Smooth muscle cell (in vitro differentiated cells): ENCODE results near the gene EML4. TPM values are rescaled to one million over a fixed set of nuclear protein-coding genes. Genes with fewer than 3 reads are reported as not detected.
"Not testable (repeated sequence)": the region's sequence is repeated elsewhere in the genome, so short reads cannot be mapped to it uniquely, and the experiment has no call there.

Experiments
- DNase-seq: peaks from one replicate; lab custom pipeline; 2025; ENCODE audit not compliant: unreplicated experiment; lab: John Stamatoyannopoulos, UW
- H2AFZ ChIP-seq: fragments of 200-600 bp; sonication (generic); 2 replicates; pipeline ENCODE4 v1.6.0; 2016; ENCODE audit warnings: antibody characterized with exemption, low read depth, mild to moderate bottlenecking
- H3F3A ChIP-seq: fragments of 200-600 bp; sonication (generic); 2 replicates; pipeline ENCODE4 v1.6.0; 2017; ENCODE audit warnings: antibody characterized with exemption, low read depth
- H3K27ac ChIP-seq: fragments of 200-600 bp; sonication (generic); 2 replicates; pipeline ENCODE4 v1.5.1; 2016; ENCODE audit warnings: low read depth, mild to moderate bottlenecking
- H3K27me3 ChIP-seq: fragments of 200-600 bp; sonication (generic); 2 replicates; pipeline ENCODE4 v1.6.1; 2016; ENCODE audit warnings: low read depth, mild to moderate bottlenecking
- H3K36me3 ChIP-seq: fragments of 200-600 bp; sonication (generic); 2 replicates; pipeline ENCODE4 v1.5.1; 2016; ENCODE audit warnings: low read depth
- H3K4me1 ChIP-seq: fragments of 200-600 bp; sonication (generic); 2 replicates; pipeline ENCODE4 v1.5.1; 2016; ENCODE audit warnings: low read depth
- H3K4me2 ChIP-seq: fragments of 200-600 bp; sonication (generic); 2 replicates; pipeline ENCODE4 v1.6.0; 2016; ENCODE audit warnings: mild to moderate bottlenecking
- H3K4me3 ChIP-seq: fragments of 200-600 bp; sonication (generic); 2 replicates; pipeline ENCODE4 v1.5.1; 2016; ENCODE audit warnings: mild to moderate bottlenecking
- H3K79me2 ChIP-seq: fragments of 200-600 bp; sonication (generic); 2 replicates; pipeline ENCODE4 v1.6.0; 2016; ENCODE audit warnings: low read depth, mild to moderate bottlenecking
- H3K9ac ChIP-seq: fragments of 200-600 bp; sonication (generic); 2 replicates; pipeline ENCODE4 v1.6.0; 2016; ENCODE audit warnings: low read depth
- H3K9me3 ChIP-seq: fragments of 200-600 bp; sonication (generic); replicated peaks from 2 replicates; pipeline ENCODE4 v1.5.1; 2016; ENCODE audit warnings: low read depth
- H4K20me1 ChIP-seq: fragments of 200-600 bp; sonication (generic); 2 replicates; pipeline ENCODE4 v1.6.0; 2016; ENCODE audit warnings: low read depth
- WGBS: methylation state at CpG from one replicate; pipeline ENCODE4 v1.1.7; 2016; ENCODE audit warnings: low lambda C conversion rate; 5-methylcytosine and 5-hydroxymethylcytosine counted together
- polyA plus RNA-seq: library from polyadenylated mRNA; unstranded; fragments of >200 nt; fragmentation: Nextera tagmentation; extraction: Ambion mirVana; gene quantifications from 2 replicates; pipeline ENCODE4 v1.2.1, GENCODE V29; 2016
- total RNA-seq: library from RNA; depleted of rRNA; stranded (reverse); fragments of >200 nt; gene quantifications from 2 replicates; pipeline ENCODE4 v1.2.3, GENCODE V29; 2014
- TF ChIP-seq, protein P1 (sequence below): fragments of 200-600 bp; sonication (generic); IDR thresholded peaks from 2 replicates; pipeline ENCODE4 v1.5.1; 2017; ENCODE audit warnings: borderline replicate concordance, mild to moderate bottlenecking, antibody characterized with exemption; ENCODE audit not compliant: insufficient read depth, poor library complexity, severe bottlenecking

EML4 gene
- total and polyA plus RNA-seq, 2 experiments from 2014 or later, result 33.6 to 46.2 TPM

DNA sequence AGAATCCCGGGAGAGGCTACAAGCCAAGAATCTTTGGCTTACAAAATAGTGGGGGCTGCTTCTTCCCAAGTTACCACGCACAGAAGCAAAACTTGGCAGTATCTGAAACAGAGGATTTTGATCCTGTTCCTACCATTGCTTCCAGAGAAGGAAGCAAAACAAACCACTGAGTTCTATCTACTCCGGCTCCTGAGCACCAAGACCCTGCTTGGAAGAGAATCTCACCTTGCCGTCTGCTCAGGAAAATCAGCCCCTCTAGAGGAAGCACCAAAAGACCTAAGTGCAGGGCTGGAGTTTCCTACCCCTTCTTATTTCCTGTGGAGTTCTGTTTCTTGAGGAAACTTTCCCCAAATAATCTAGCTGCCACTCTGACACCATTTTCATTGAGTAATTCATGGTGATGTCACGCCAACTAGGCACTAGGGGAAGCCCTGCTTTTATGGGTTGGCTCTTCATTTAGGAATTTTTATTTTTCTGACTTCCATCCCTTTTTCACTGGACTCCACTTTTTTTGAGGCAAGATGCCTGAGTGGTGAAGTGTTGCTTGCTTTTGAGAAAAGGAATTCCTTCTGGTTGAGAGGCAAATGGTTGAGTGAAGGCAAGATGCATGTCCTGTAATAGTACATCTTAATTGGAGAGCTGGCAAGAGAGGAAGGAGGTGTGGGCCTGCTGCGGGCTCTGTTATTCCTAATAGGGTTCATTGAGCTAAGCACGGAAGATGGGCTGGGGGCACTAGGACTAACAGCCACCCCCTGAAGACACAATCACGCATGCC lies 36.8 kb upstream of the EML4 start:
- Histone ChIP-seq H3K4me1 (peaks cover 30% of the 10 kb centered on the region), H3K27ac (peak overlapping the region; percentile 93), H3K36me3 (no peaks in the 10 kb centered on the region), H3K9ac (peak overlapping the region; percentile 65), H3K9me3 (no peaks in the 10 kb centered on the region), H3K4me3 (peak overlapping the region; percentile 15), H3K79me2 (no peaks in the 10 kb centered on the region), H3K4me2 (peak overlapping the region; percentile 77), H4K20me1 (no peaks in the 10 kb centered on the region), H2AFZ (no peak overlapping the region), H3F3A (peaks cover 19% of the 10 kb centered on the region), H3K27me3 (no peaks in the 10 kb centered on the region)
- TF ChIP-seq, protein P1, sequence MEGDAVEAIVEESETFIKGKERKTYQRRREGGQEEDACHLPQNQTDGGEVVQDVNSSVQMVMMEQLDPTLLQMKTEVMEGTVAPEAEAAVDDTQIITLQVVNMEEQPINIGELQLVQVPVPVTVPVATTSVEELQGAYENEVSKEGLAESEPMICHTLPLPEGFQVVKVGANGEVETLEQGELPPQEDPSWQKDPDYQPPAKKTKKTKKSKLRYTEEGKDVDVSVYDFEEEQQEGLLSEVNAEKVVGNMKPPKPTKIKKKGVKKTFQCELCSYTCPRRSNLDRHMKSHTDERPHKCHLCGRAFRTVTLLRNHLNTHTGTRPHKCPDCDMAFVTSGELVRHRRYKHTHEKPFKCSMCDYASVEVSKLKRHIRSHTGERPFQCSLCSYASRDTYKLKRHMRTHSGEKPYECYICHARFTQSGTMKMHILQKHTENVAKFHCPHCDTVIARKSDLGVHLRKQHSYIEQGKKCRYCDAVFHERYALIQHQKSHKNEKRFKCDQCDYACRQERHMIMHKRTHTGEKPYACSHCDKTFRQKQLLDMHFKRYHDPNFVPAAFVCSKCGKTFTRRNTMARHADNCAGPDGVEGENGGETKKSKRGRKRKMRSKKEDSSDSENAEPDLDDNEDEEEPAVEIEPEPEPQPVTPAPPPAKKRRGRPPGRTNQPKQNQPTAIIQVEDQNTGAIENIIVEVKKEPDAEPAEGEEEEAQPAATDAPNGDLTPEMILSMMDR, result no peak
- 42% methylated on average over 8 of the region's 8 CpGs for WGBS
- DNase-seq, result no peak

GRCh38 chr2:42132966-42133641 lies 36.0 kb upstream of the EML4 start:
- H3K36me3 ChIP-seq, result no peaks in the 10 kb centered on the region
- H3K4me3 ChIP-seq, result peak overlapping the region; percentile 15
- 7% methylated on average over 17 of the region's 17 CpGs for WGBS
- no peaks in the 10 kb centered on the region for H3K9me3 ChIP-seq
- TF ChIP-seq, protein P1, result no peak
- peaks cover 19% of the 10 kb centered on the region for H3F3A ChIP-seq
- H2AFZ ChIP-seq, result no peak overlapping the region
- peak; percentile 82 for DNase-seq
- H3K27ac ChIP-seq, result peak overlapping the region; percentile 93
- H3K9ac ChIP-seq, result peak overlapping the region; percentile 65
- no peaks in the 10 kb centered on the region for H3K79me2 ChIP-seq
- H4K20me1 ChIP-seq, result no peaks in the 10 kb centered on the region
- no peaks in the 10 kb centered on the region for H3K27me3 ChIP-seq
- H3K4me2 ChIP-seq, result peak overlapping the region; percentile 77
- peaks cover 26% of the 10 kb centered on the region for H3K4me1 ChIP-seq

GRCh38 chr2:42133771-42134195 lies 35.4 kb upstream of the EML4 start:
- Histone ChIP-seq H3K27ac (peak overlapping the region; percentile 93), H3K9me3 (no peaks in the 10 kb centered on the region), H3K79me2 (no peaks in the 10 kb centered on the region), H3K27me3 (no peaks in the 10 kb centered on the region), H3K4me1 (peaks cover 26% of the 10 kb centered on the region), H3K4me3 (no peak overlapping the region), H4K20me1 (no peaks in the 10 kb centered on the region), H3F3A (peaks cover 19% of the 10 kb centered on the region), H3K9ac (peak overlapping the region; percentile 65), H2AFZ (no peak overlapping the region), H3K4me2 (peak overlapping the region; percentile 77), H3K36me3 (no peaks in the 10 kb centered on the region)
- 36% methylated on average over 11 of the region's 11 CpGs for WGBS
- no peak for DNase-seq
- TF ChIP-seq, protein P1, result no peak

DNA sequence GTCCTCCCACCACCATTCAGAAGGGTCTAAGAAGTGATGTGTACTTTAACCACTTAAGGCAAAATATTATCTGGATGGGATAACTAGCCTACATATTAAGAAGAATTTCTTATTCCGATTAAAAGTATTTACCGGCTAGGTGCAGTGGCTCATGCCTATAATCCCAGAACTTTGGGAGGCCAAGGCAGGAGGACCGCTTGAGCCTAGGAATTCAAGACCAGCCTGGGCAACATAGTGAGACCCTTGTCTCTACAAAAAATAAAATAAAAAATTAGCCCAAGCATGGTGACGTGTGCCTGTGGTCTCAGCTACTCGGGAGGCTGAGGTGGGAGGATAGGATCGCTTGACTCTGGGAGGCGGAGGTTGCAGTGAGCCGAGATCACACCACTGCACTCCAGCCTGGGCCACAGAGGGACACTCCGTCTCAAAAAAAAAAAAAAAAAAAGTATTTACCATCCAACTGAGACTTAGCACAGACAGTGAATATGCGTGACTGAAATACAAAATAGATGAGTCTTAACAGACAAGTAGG lies 34.7 kb upstream of the EML4 start:
- H3K9me3 ChIP-seq, H3K4me2 ChIP-seq, H3K27me3 ChIP-seq, H2AFZ ChIP-seq, H3K36me3 ChIP-seq, H3K9ac ChIP-seq, H3K79me2 ChIP-seq, H4K20me1 ChIP-seq, DNase-seq, H3K4me3 ChIP-seq: not testable (repeated sequence)
- Histone ChIP-seq H3K27ac (peak overlapping the region; percentile 93), H3F3A (peaks cover 20% of the 10 kb centered on the region), H3K4me1 (peaks cover 26% of the 10 kb centered on the region)
- 84% methylated on average over 10 of the region's 10 CpGs for WGBS
